Muscle layer of colon (tissue), 2 donors: ENCODE data around the gene EIF4ENIF1.
A peak's percentile ranks its signal among the peaks of the same experiment; 100 is the strongest.
"Not testable (repeated sequence)": the region's sequence is repeated elsewhere in the genome, so short reads cannot be mapped to it uniquely, and the experiment has no call there.

Source experiments
- H3K27ac ChIP-seq: one replicate; pipeline ENCODE4 v1.7.0; 2013; ENCODE audit warnings: low read depth, mild to moderate bottlenecking, low read length, moderate library complexity
- H3K27me3 ChIP-seq, 2 donors: one replicate each; pipeline ENCODE4 v1.7.0; 2013; ENCODE audit warnings: low read length in 2 of 2, mild to moderate bottlenecking in 2 of 2; ENCODE audit not compliant: insufficient read depth in 2 of 2, control insufficient read depth in 1 of 2
- H3K36me3 ChIP-seq: one replicate; pipeline ENCODE4 v1.7.0; 2013; ENCODE audit warnings: mild to moderate bottlenecking, low read length; ENCODE audit not compliant: insufficient read depth
- H3K4me1 ChIP-seq: one replicate; pipeline ENCODE4 v1.7.0; 2013; ENCODE audit warnings: mild to moderate bottlenecking, low read length; ENCODE audit not compliant: insufficient read depth
- H3K4me3 ChIP-seq, 2 donors: one replicate each; pipeline ENCODE4 v1.7.0; 2013; ENCODE audit warnings: low read length in 2 of 2, low read depth in 1 of 2, mild to moderate bottlenecking in 1 of 2, moderate library complexity in 1 of 2
- H3K9ac ChIP-seq: one replicate; pipeline ENCODE4 v1.7.0; 2013; ENCODE audit warnings: low read length
- H3K9me3 ChIP-seq: one replicate; pipeline ENCODE4 v1.7.0; 2013; ENCODE audit warnings: mild to moderate bottlenecking, low read length
- donor health status: abdominal sarcoma.
- donor health status: Adenocarcinoma of cecum.

The EIF4ENIF1 gene, protein sequence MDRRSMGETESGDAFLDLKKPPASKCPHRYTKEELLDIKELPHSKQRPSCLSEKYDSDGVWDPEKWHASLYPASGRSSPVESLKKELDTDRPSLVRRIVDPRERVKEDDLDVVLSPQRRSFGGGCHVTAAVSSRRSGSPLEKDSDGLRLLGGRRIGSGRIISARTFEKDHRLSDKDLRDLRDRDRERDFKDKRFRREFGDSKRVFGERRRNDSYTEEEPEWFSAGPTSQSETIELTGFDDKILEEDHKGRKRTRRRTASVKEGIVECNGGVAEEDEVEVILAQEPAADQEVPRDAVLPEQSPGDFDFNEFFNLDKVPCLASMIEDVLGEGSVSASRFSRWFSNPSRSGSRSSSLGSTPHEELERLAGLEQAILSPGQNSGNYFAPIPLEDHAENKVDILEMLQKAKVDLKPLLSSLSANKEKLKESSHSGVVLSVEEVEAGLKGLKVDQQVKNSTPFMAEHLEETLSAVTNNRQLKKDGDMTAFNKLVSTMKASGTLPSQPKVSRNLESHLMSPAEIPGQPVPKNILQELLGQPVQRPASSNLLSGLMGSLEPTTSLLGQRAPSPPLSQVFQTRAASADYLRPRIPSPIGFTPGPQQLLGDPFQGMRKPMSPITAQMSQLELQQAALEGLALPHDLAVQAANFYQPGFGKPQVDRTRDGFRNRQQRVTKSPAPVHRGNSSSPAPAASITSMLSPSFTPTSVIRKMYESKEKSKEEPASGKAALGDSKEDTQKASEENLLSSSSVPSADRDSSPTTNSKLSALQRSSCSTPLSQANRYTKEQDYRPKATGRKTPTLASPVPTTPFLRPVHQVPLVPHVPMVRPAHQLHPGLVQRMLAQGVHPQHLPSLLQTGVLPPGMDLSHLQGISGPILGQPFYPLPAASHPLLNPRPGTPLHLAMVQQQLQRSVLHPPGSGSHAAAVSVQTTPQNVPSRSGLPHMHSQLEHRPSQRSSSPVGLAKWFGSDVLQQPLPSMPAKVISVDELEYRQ

DNA sequence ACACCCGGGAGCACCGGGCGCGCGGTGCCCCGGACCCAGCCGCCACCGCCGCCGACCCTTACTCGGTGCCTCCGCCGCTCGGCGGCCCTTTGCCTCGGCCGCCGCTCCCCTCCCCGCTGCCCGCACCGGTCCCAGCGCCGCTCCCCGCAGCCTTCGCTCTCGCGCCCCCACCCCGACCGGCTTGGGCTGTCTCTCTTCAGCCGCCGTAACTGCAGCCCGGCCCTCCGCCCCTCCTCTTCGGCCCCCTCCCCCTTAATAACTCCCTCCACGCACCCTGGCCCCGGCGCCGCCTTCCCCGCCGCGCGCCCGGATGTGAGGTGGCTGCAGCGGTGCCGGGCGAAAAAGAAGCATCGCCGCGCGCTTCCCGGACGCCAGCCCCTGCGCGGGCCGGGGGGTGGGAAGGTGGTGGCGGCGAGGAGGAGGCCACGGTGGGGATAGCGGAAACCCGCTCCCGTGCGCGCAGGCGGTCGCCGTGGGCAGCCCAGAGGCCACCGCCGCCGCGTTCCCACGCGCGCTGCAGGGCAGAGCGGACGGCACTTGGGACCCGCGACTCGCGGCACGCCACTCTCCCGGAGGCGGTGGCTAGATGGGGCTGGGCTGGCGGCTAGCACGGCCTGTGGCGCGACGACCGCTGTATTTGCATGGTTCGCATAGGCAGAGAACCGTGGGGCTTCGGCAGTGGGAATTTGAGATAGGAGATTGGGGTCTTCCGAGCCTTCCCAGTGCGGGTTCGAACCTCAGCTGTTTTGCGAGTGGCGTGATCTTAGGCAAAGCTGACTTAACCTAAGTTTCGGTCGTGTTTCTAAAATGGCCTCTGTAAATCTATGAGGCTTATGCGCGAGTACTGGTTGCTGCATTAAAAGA is at the start of gene EIF4ENIF1:
EIF4ENIF1 (minus strand) TSS at position 211 of the 864 bp plus-strand sequence. CDS start 1,124 bp downstream, outside the sequence.
- peaks cover 18% of the 10 kb centered on the region for H3K4me1 ChIP-seq
- H3K9ac ChIP-seq = peak within 1 kb of the TSS; percentile 90
- peak within 1 kb of the TSS; percentile 88 for H3K27ac ChIP-seq
- H3K27me3 ChIP-seq = no peaks in the 10 kb centered on the region
- peaks cover 13% of the 10 kb centered on the region for H3K36me3 ChIP-seq
- peak within 1 kb of the TSS; percentile 62 to 79 for H3K4me3 ChIP-seq
- no peaks in the 10 kb centered on the region for H3K9me3 ChIP-seq

DNA sequence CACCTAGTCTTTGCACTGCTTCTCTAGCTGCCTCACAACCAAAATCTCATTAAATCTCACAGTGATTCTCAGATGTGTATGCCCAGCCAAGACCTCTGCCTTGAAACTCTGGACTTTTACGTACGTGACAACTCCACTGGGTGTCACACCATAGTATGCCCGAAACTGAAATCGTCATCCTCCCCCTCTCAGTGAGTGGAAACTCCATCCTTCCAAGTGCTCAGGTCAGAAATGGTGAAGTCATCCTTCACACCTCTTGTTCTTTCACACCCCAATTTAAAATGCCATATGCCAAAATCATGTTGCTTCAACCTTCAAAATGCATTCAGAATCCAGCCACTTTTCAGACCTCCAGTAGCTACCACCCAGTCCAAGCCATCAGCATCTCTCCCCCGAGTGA is 49.2 kb upstream of the EIF4ENIF1 start:
- H3K27me3 ChIP-seq = no peaks in the 10 kb centered on the region
- no peaks in the 10 kb centered on the region for H3K36me3 ChIP-seq
- H3K4me1 ChIP-seq = no peaks in the 10 kb centered on the region
- H3K27ac ChIP-seq = no peak overlapping the region
- no peak overlapping the region for H3K4me3 ChIP-seq
- no peak overlapping the region for H3K9ac ChIP-seq
- H3K9me3 ChIP-seq = no peaks in the 10 kb centered on the region

DNA sequence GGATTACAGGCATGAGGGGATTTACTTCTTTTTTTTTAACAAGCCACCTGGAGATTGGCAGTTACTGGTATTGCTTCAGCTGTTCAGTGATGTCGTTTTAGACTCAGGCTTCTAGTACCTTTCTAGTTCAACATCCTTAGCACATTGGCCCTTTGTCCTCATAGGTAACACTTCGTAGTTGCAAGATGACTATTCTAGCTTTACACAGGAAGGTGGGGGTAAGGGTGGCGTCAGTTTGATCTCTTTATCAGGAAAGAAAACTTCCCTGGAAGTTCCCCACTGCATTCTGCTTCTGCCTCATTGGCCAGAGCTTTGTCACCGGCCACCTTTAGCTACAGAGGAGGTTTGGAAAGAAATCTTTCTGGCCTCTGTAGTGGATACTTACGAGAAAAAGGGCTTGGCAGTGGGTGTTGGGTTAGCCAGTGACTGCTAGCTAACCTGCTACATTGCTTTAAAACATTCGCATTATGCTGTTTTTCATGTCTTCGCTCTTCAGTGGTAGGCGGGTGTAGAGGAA is 47.4 kb upstream of the EIF4ENIF1 start:
- Histone ChIP-seq H3K27ac (no peak overlapping the region), H3K36me3 (no peaks in the 10 kb centered on the region), H3K9me3 (no peaks in the 10 kb centered on the region), H3K4me1 (peaks cover 8% of the 10 kb centered on the region), H3K4me3 (no peak overlapping the region), H3K9ac (no peak overlapping the region), H3K27me3 (no peaks in the 10 kb centered on the region)

DNA sequence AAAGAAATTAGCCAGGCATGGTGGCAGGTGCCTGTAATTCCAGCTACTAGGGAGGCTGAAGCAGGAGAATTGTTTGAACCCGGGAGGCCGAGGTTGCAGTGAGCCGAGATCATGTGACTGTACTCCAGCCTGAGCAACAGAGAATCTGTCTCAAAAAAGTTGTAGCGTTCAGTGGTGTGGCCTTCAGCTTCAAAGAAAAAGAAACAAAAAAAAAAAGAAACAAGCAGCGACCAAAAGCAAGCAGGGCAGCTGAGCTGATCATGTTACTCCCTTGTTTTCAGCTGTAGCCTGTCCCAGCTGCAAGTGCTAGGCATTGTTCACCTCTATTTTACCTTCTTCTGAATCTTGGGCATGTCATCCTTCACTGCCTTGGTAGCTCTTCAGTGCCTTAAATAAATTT is 43.7 kb upstream of the EIF4ENIF1 start:
- Histone ChIP-seq H3K9me3 (no peaks in the 10 kb centered on the region), H3K9ac (no peak overlapping the region), H3K4me1 (peaks cover 23% of the 10 kb centered on the region), H3K4me3 (no peak overlapping the region), H3K27me3 (no peaks in the 10 kb centered on the region), H3K27ac (no peak overlapping the region), H3K36me3 (no peaks in the 10 kb centered on the region)

DNA sequence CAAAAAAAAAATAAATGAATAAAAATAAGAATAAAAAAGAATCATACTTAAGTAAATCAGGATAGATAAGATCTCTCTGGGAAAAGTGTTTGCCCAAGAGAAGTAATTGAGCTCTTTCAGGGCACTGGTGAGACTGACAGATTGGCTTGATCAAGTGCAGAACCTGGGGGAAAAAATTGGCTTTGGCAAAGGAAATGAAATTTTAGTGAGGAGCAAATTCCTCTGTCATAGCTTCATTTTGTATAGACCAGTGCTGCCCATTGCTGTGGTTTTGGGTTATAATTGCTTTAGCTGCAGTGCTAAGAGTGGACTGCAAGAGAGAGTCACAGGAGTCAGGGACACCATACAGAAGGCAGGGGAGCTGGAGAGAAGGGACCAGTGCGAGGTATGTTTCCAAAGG is 42.4 kb upstream of the EIF4ENIF1 start:
- Histone ChIP-seq H3K9me3 (no peaks in the 10 kb centered on the region), H3K4me1 (peaks cover 23% of the 10 kb centered on the region), H3K9ac (no peak overlapping the region), H3K36me3 (no peaks in the 10 kb centered on the region), H3K27me3 (no peaks in the 10 kb centered on the region), H3K4me3 (no peak overlapping the region), H3K27ac (no peak overlapping the region)

DNA sequence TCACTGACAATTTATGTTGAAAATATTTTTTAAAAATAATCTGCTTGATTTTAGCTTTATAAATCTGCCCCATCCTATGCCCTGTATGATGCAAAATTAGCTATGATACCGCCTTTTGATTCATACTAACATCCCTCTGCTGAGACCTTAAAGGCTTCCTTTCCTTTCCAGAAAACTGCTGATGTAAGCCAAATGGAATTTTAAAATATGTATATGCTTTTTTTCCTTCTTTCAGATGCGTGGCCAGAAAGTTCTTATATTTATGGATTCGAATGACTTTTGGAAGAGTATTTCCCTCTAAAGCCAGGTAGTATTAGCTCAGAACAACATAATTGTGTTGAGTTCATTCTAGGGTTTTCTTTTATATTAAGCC is 41.2 kb upstream of the EIF4ENIF1 start:
- Histone ChIP-seq H3K4me1 (peaks cover 23% of the 10 kb centered on the region), H3K4me3 (no peak overlapping the region), H3K27me3 (no peaks in the 10 kb centered on the region), H3K27ac (peak overlapping the region; percentile 82), H3K9me3 (no peaks in the 10 kb centered on the region), H3K36me3 (no peaks in the 10 kb centered on the region), H3K9ac (no peak overlapping the region)

DNA sequence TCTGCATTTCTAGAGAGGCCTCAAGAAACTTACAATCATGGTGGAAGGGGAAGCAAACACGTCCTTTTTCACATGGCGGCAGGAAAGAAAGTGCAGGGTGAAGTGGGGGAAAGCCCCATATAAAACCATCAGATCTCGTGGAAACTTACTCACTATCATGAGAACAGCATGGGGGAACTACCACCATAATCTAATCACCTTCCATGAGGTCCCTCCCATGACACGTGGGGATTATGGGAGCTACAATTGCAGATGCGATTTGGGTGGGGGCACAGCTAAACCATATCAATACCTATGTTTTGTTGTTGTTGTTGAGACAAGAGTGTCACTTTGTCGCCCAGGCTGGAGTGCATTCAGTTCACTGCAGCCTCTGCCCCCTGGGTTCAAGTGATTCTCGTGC is 36.6 kb upstream of the EIF4ENIF1 start:
- Histone ChIP-seq H3K9me3 (no peaks in the 10 kb centered on the region), H3K27ac (no peak overlapping the region), H3K4me1 (peaks cover 11% of the 10 kb centered on the region), H3K36me3 (no peaks in the 10 kb centered on the region), H3K27me3 (no peaks in the 10 kb centered on the region), H3K4me3 (no peak overlapping the region), H3K9ac (no peak overlapping the region)

DNA sequence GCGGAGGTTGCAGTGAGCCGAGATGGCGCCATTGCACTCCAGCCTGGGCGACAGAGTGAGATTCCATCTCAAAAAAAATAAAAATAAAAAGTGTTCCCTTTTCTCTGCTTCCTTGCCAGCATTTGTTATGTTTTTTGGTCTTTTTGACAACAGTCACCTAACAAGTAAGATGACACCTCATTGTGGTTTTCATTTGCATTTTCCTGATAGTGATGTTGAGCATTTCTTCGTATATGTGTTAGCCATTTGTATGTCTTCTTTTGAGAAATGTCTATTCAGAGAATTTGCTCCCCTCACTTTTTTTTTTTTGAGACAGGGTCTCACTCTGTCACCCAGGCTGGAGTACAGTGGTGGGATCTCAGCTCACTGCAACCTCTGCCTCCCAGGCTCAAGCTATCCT is 34.5 kb upstream of the EIF4ENIF1 start:
- not testable (repeated sequence) for H3K9me3 ChIP-seq, H3K9ac ChIP-seq, H3K27ac ChIP-seq, H3K4me3 ChIP-seq, H3K27me3 ChIP-seq, H3K4me1 ChIP-seq, H3K36me3 ChIP-seq

DNA sequence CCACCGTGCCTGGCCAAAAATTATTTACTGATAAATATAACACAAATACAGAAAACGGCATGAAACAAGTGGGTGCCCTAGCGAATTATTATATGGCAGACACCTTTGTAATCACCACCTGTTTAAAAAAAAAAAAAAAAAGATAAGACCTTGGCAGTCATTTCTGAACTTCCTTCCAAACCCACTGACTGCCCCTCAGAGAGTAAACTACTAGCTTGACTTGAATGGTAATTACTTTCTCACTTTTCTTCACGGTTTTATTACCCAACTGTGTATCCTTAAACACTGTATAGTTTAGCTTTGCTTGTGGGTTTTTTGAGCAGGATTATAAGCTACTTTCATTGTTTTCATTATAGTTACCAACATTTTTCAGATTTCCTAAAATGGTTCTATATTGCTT is 30.4 kb upstream of the EIF4ENIF1 start:
- H3K27ac ChIP-seq = no peak overlapping the region
- H3K36me3 ChIP-seq = peaks cover 2% of the 10 kb centered on the region
- no peak overlapping the region for H3K4me3 ChIP-seq
- no peaks in the 10 kb centered on the region for H3K9me3 ChIP-seq
- no peaks in the 10 kb centered on the region for H3K4me1 ChIP-seq
- no peaks in the 10 kb centered on the region for H3K27me3 ChIP-seq
- H3K9ac ChIP-seq = no peak overlapping the region

DNA sequence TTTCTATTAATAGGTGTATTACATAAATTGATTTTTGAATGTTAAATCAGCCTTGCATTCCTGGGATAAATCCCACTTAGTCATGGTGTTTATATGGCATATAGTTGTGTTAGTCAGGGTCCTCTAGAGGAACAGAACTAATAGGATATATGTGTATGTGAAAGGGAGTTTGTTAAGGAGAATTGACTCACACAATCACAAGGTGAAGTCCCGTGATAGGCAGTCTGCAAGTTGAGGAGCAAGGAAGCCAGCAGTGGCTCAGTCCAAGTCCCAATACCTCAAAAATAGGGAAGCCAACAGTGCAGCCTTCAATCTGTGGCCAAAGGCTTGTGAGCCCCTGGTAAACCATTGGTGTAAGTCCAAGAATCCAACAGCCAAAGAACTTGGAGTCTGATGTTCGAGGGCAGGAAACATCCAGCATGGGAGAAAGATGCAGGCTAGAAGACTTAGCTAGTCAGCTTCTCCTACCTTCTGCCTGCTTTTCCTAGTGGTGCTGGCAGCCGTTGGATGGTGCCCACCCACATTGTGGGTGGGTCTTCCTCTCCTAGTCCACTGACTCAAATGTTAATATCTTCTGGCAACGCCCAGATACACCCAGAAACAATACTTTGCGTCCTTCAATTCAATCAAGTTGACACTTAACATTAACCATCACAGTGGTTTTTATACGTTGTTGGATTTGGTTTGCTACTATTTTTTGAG is 19.6 kb upstream of the EIF4ENIF1 start:
- Histone ChIP-seq H3K9ac (no peak overlapping the region), H3K4me1 (no peaks in the 10 kb centered on the region), H3K36me3 (peaks cover 5% of the 10 kb centered on the region), H3K27me3 (no peaks in the 10 kb centered on the region), H3K9me3 (no peaks in the 10 kb centered on the region), H3K27ac (no peak overlapping the region), H3K4me3 (no peak overlapping the region)
